ENCODE results near the gene NPLOC4.

GRCh38 chr17:81608082-81608481 lies 28.8 kb downstream of the NPLOC4 start:
- TF ChIP-seq EZH2 (IDR thresholded peaks at IDR 0.05; ENCODE audit: insufficient read depth, poor library complexity, severe bottlenecking): no peak
- no peak for TF ChIP-seq EZH2phosphoT487 (IDR thresholded peaks at IDR 0.05; ENCODE audit: insufficient read depth, low read depth)

Measured in GM23248 (cell line).